CD4-positive, alpha-beta T cell (primary cell): ENCODE measurements around the gene KLHL20. TPM values are rescaled to one million over a fixed set of nuclear protein-coding genes. Genes with fewer than 3 reads are reported as not detected.

Source experiments
- ATAC-seq: fragments of 200-7000 bp; cut with Tn5 transposase; one replicate; pipeline ENCODE4 v1.10.0; 2022; ENCODE audit warnings: mild to moderate bottlenecking; ENCODE audit not compliant: poor library complexity
- CTCF ChIA-PET: fragments of 350-600 bp; sonication (Branson Sonifier 250); formaldehyde crosslinking; loops from one replicate; lab custom pipeline; 2021; ENCODE audit warnings: antibody characterized with exemption, inconsistent platforms; lab: Charles Lee
- POLR2A ChIA-PET: fragments of 350-600 bp; sonication (Branson Sonifier 250); formaldehyde crosslinking; loops from one replicate; lab custom pipeline; 2021; ENCODE audit warnings: antibody characterized with exemption, inconsistent platforms; lab: Charles Lee
- DNase-seq, 14 experiments: peaks; one replicate each; pipeline ENCODE4 v3.0.0-alpha.2; 2013 to 2020; ENCODE audit warnings: mixed read lengths in 2 of 14
- H3K27ac ChIP-seq, 2 donors: one replicate each; pipeline versions ENCODE4 v1.5.1 to v1.7.0; 2013; ENCODE audit warnings: low read length in 2 of 2, low read depth in 1 of 2, mild to moderate bottlenecking in 1 of 2
- H3K27me3 ChIP-seq, 2 experiments: 1 replicate in 1 of 2; 2 replicates in 1 of 2; pipeline versions ENCODE4 v1.6.1 to v1.7.0; 2013; ENCODE audit warnings: low read length in 2 of 2, control low read depth in 1 of 2, mild to moderate bottlenecking in 1 of 2, moderate library complexity in 1 of 2; ENCODE audit not compliant: insufficient read depth in 2 of 2, control insufficient read depth in 1 of 2
- H3K36me3 ChIP-seq: one replicate; pipeline ENCODE4 v1.6.1; 2013; ENCODE audit warnings: low read length, control low read depth; ENCODE audit not compliant: insufficient read depth
- H3K4me1 ChIP-seq: one replicate; pipeline ENCODE4 v1.6.1; 2013; ENCODE audit warnings: low read length, control low read depth; ENCODE audit not compliant: insufficient read depth
- H3K4me3 ChIP-seq: one replicate; pipeline ENCODE4 v1.5.1; 2013; ENCODE audit warnings: mild to moderate bottlenecking, low read length, moderate library complexity
- H3K9me3 ChIP-seq, 2 experiments: 1 replicate in 1 of 2; 2 replicates in 1 of 2; pipeline versions ENCODE4 v1.6.1 to v1.7.0; 2013; ENCODE audit warnings: low read length in 2 of 2, mild to moderate bottlenecking in 2 of 2, control low read depth in 1 of 2, moderate library complexity in 1 of 2; ENCODE audit not compliant: control insufficient read depth in 1 of 2, insufficient read depth in 1 of 2
- H3K27ac Mint-ChIP-seq: one replicate; pipeline ENCODE4 v1.8.0; 2020; ENCODE audit warnings: mixed read lengths
- H3K27me3 Mint-ChIP-seq: one replicate; pipeline ENCODE4 v1.8.0; 2021; ENCODE audit warnings: mixed read lengths
- H3K36me3 Mint-ChIP-seq: one replicate; pipeline ENCODE4 v1.8.0; 2021; ENCODE audit warnings: low read depth, mixed read lengths
- H3K4me1 Mint-ChIP-seq: one replicate; pipeline ENCODE4 v1.8.0; 2021; ENCODE audit warnings: low read depth, mixed read lengths
- H3K4me3 Mint-ChIP-seq: one replicate; pipeline ENCODE4 v1.8.0; 2020; ENCODE audit warnings: mild to moderate bottlenecking, mixed read lengths
- H3K9me3 Mint-ChIP-seq: one replicate; pipeline ENCODE4 v1.8.0; 2020; ENCODE audit warnings: mixed read lengths
- CTCF ChIP-seq: fragments of 200-600 bp; IDR thresholded peaks from one replicate; pipeline ENCODE4 v1.8.0; 2022; ENCODE audit warnings: antibody characterized with exemption, mild to moderate bottlenecking
- intact Hi-C, 2 experiments: fragments of 100-400 bp; cut with DNase I in 1 of 2; cut with micrococcal nuclease in 1 of 2; formaldehyde crosslinking; loops; one replicate each; pipeline versions ENCODE4 v1.15.1 to v1.9.0; 2023 to 2025; cut with DNase I, micrococcal nuclease
- total RNA-seq, 174 experiments: library from RNA in 2 of 174; stranded (reverse) in 2 of 174; gene quantifications; one replicate each; pipeline ENCODE4 v1.2.3 and lab custom pipeline; 2021 to 2026

KLHL20 gene
- total RNA-seq, 2 experiments from 2014 or later, result 29.4 to 30.4 TPM

DNA sequence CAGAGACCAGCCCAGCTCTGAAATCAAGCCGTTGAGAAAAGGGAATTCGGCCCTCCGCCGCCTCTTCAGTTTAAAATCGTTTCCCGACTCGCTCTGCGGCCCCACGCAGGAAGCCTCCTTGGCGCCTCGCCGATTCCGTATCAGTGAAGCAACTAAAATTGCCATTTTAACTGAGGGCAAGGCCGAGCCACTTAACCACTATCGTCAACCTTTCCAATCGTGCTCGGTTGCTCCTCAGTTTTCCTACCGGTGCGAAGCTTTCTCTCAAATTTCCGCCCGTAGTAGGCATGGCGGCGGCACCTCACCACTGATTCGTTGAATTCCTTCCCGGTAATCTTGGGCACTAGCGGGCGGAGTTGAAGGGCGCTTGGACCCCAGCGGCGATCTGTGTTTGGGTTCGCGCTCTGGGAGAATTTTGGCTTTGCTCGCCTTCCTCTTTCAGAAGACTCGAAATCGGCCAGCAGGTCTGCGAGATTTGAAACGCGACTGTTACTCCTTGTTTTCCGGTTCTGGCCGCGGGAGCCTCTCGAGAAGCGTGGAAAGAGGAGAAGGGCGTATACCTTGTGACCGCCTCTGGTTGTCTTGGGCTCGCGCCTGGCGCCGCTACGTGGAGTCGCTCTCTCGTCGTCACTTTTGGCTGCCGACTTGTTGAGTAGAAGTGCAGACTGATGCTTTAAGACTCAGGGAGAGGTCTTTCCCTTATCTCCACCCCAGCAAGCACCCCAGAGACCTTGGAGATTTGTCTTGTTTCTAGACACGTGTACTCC lies 109.7 kb downstream of the KLHL20 start, which contains the start of the genes CENPL and DARS2:
Gene CENPL (minus strand): TSS at position 569 of the 767 bp plus-strand sequence. CDS start 13,584 bp downstream, outside the sequence.
Gene DARS2 (plus strand): TSS at position 359 of the 767 bp plus-strand sequence. CDS start 557 bp downstream, outside the sequence.
- Histone ChIP-seq H3K4me1 (peaks cover 26% of the 10 kb centered on the region), H3K27ac (peak within 1 kb of the TSS; percentile 77 to 92), H3K4me3 (peak within 1 kb of the TSS; percentile 94), H3K9me3 (no peaks in the 10 kb centered on the region), H3K36me3 (no peaks in the 10 kb centered on the region), H3K27me3 (no peaks in the 10 kb centered on the region)
- H3K4me1 Mint-ChIP-seq, result peaks cover 45% of the 10 kb centered on the region
- intact Hi-C loops, result loop anchor here (1.0 to 10.0 kb wide), 13 partner anchors 44 to 1292 kb away; partner anchors contain the start of genes KLHL20 (in 2 of the 2), ZBTB37 (in 2 of the 2), MRPS14 (in 1 of the 2) and RABGAP1L (in 1 of the 2)
- ChIA-PET POLR2A (interaction anchor here (0.6 to 5.0 kb wide), 16 partner anchors 13 to 1937 kb away, joined by 3 to 96 read pairs (median 4); partner anchors contain the start of genes CACYBP, GAS5, KLHL20 and MRPS14), CTCF (interaction anchor here (0.7 to 2.1 kb wide), 6 partner anchors 40 to 1082 kb away, joined by 3 to 16 read pairs (median 4); partner anchors contain the start of gene KLHL20)
- H3K9me3 Mint-ChIP-seq, result no peaks in the 10 kb centered on the region
- H3K27me3 Mint-ChIP-seq, result no peaks in the 10 kb centered on the region
- peaks cover 24% of the 10 kb centered on the region for H3K36me3 Mint-ChIP-seq
- ATAC-seq (peak; percentile 87), DNase-seq (peak; percentile 80 to 97 (median 86))
- H3K27ac Mint-ChIP-seq, result peak within 1 kb of the TSS; percentile 89
- TF ChIP-seq CTCF, result no peak
- H3K4me3 Mint-ChIP-seq, result peak within 1 kb of the TSS; percentile 96

DNA sequence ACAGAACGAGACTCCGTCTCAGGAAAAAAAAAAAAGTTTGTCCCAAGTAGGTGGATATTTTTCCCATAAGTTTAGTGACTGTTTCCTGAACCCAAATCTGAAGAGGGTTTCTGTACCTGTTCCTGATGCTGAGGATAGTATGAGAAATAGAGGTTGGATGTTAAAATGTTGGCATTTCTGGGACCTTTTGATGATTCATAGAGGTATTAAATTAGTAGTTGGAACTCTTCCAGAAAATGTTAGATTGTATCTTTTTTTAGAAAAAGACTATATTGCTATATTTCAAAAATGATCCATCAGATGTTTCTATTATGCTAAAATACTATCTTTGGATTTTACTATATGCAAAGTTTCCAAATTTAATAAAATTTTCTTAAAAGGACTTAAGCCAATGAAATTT lies 112.8 kb downstream of the KLHL20 start:
- no peak overlapping the region for H3K4me3 ChIP-seq
- Mint-ChIP-seq H3K9me3 (no peaks in the 10 kb centered on the region), H3K27ac (no peak overlapping the region), H3K27me3 (no peaks in the 10 kb centered on the region), H3K4me1 (peaks cover 27% of the 10 kb centered on the region), H3K4me3 (no peak overlapping the region), H3K36me3 (peaks cover 43% of the 10 kb centered on the region)
- CTCF ChIA-PET, result no interaction called here
- no peaks in the 10 kb centered on the region for H3K9me3 ChIP-seq
- H3K4me1 ChIP-seq, result peaks cover 25% of the 10 kb centered on the region
- intact Hi-C loops, result loop anchor here (5.0 to 10.0 kb wide), 4 partner anchors 113 to 1197 kb away; partner anchors contain the start of genes KLHL20 (in 1 of the 2), MRPS14 (in 1 of the 2) and RABGAP1L (in 1 of the 2)
- no peak for TF ChIP-seq CTCF
- no peak for DNase-seq
- H3K27ac ChIP-seq, result no peak overlapping the region
- H3K36me3 ChIP-seq, result peaks cover 12% of the 10 kb centered on the region
- H3K27me3 ChIP-seq, result no peaks in the 10 kb centered on the region
- POLR2A ChIA-PET, result interaction anchor here (1.7 kb wide), 1 partner anchor 41 kb away, joined by 6 read pairs; the partner anchor contains the start of gene ZBTB37
- no peak for ATAC-seq

GRCh38 chr1:173832748-173833147 lies 118.0 kb downstream of the KLHL20 start:
- Histone ChIP-seq H3K4me3 (no peak overlapping the region), H3K9me3 (no peaks in the 10 kb centered on the region), H3K4me1 (no peaks in the 10 kb centered on the region), H3K27ac (no peak overlapping the region), H3K27me3 (no peaks in the 10 kb centered on the region), H3K36me3 (peaks cover 48% of the 10 kb centered on the region)
- intact Hi-C loops, result no loop called here
- Mint-ChIP-seq H3K36me3 (peaks cover 58% of the 10 kb centered on the region), H3K27me3 (no peaks in the 10 kb centered on the region), H3K9me3 (no peaks in the 10 kb centered on the region), H3K27ac (no peak overlapping the region), H3K4me3 (no peak overlapping the region), H3K4me1 (no peaks in the 10 kb centered on the region)
- no peak for TF ChIP-seq CTCF
- DNase-seq (no peak), ATAC-seq (no peak)
- CTCF ChIA-PET, result no interaction called here
- POLR2A ChIA-PET, result no interaction called here

Other genes with a start within 250 kb of the KLHL20 start
- gene PRDX6, start 237.6 kb upstream of the KLHL20 start, total RNA-seq, result 100 to 1,000 TPM; 101 to 102 TPM
- gene SLC9C2, start 111.9 kb upstream of the KLHL20 start, total RNA-seq, result not detected
- not detected for gene TEX50, start 79.6 kb upstream of the KLHL20 start, total RNA-seq
- gene ANKRD45, start 45.1 kb upstream of the KLHL20 start, total RNA-seq, result not detected
- 1 to 10 TPM; 1.7 TPM for gene DARS2, start 109.7 kb downstream of the KLHL20 start, total RNA-seq
- 1 to 10 TPM; 3.8 to 4.7 TPM for gene CENPL, start 109.9 kb downstream of the KLHL20 start, total RNA-seq
- gene GAS5, start 153.0 kb downstream of the KLHL20 start, total RNA-seq, result 100 to 1,000 TPM; 865 to 867 TPM
- 10 to 100 TPM; 15.1 to 16.0 TPM for gene ZBTB37, start 153.4 kb downstream of the KLHL20 start, total RNA-seq
- not detected for gene SERPINC1, start 202.3 kb downstream of the KLHL20 start, total RNA-seq